HG03135 (cell line): ENCODE results near the gene WFDC9.
"Not testable (repeated sequence)": the region's sequence is repeated elsewhere in the genome, so short reads cannot be mapped to it uniquely, and the experiment has no call there.

Experiments
- ATAC-seq: cut with Tn5 transposase; IDR thresholded peaks from one replicate; pipeline ENCODE4 v1.9.1; 2021; ENCODE audit warnings: mild to moderate bottlenecking, moderate library complexity; ENCODE audit not compliant: unreplicated experiment

Gene WFDC9

DNA sequence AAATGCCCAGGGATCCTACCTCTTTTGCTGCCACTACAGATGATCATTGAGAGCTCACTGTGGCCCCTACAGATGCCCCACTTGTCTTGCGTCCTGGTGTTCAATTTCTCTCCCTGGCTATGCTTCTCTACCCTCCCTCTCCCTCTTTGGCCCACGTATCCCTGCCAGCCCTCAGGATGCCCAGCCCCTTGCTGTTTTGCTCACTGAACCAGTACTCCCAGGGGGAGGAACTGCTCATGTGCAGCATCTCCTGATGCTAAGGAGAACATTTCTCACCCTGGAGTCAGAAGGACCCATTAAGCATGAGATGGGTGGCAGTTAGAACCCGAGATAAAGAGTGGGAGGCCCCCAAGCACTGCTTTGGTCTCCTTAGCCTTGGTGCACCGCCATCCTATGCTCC, at the start of gene WFDC9:
Gene WFDC9, minus strand, starts transcription at position 101 of the 400 bp plus-strand sequence. CDS start 21,103 bp downstream, outside the sequence.
- no peak for ATAC-seq

GRCh38 chr20:45679650-45680049, 48.6 kb upstream of the WFDC9 start:
- no peak for ATAC-seq

- no peak for ATAC-seq
Observed at GRCh38 chr20:45672765-45673164, 41.7 kb upstream of the WFDC9 start.

DNA sequence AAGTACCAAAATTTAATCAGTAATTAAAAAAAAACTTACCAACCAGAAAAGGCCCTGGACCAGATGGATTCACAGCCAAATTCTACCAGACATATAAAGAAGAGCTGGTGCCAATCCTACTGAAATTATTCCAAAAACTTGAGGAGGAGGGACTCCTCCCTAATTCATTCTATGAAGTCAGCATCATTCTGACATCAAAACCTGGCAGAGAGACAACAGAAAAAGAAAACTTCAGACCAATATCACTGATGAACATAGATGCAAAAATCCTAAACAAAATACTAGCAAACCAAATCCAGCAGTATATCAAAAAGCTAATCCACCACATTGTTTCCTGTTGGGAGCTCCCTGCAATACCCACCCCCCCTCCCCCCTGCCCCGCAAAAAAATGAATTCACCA, 39.1 kb upstream of the WFDC9 start, which contains the start of gene WFDC11:
Gene WFDC11, minus strand, starts transcription at position 101 of the 400 bp plus-strand sequence. CDS start 19,639 bp downstream, outside the sequence.
- ATAC-seq, result no peak

DNA sequence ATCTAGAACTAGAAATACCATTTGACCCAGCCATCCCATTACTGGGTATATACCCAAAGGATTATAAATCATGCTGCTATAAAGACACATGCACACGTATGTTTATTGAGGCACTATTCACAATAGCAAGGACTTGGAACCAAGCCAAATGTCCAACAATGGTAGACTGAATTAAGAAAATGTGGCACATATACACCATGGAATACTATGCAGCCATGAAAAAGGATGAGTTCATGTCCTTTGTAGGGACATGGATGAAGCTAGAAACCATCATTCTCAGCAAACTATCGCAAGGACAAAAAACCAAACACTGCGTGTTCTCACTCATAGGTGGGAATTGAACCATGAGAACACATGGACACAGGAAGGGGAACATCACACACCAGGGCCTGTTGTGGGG, 26.0 kb upstream of the WFDC9 start:
- not testable (repeated sequence) for ATAC-seq

GRCh38 chr20:45651726-45652125, 20.6 kb upstream of the WFDC9 start:
- ATAC-seq, result not testable (repeated sequence)

DNA sequence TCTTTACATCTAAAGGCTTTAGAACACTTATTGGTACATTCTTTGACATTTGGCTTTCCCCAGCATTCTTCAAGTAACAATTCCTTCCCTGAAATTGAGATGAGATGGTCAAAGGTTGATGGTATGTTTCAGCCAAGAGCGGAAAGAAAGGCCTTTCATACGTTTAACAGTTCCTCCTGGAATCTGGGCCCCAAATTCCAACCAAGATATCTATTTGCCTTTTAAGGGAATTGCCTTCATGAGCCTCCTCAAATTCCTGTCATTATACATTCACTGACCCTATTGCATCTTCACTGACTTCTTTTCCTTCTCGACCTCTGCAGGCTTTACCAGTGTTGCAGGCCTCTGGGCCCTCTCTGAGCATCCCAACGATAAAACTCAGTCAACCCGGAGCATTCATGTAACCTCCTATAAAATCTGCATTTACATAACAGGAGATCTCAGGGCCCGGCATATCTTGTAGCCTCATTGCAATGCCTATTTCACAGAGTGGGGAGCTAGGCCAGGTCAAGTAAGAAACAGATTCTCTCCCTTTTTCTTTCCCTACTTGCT, 18.3 kb upstream of the WFDC9 start:
- ATAC-seq, result no peak

GRCh38 chr20:45647441-45648050, 16.5 kb upstream of the WFDC9 start:
- ATAC-seq, result no peak

DNA sequence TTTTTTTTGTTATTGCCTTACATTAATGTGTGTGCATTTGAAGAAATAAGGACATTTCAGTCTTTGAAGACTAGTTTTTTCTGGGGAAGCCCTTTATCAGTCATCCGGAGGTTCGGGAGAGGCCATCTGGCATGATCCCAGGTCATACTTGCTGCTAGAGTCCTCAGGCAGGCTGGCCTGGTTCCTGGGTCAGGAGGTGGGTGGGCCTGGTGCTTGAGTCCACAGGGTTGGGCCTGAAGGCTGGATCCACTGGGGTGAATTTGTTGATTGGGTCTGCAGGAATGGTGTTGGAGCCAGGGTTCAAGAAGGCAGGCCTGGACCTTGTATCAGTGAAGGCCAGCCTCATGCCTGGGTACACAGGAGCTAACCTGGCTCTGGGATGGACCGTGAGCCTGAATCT, 15.8 kb upstream of the WFDC9 start:
- no peak for ATAC-seq

GRCh38 chr20:45645869-45646268, 14.8 kb upstream of the WFDC9 start:
- not testable (repeated sequence) for ATAC-seq

DNA sequence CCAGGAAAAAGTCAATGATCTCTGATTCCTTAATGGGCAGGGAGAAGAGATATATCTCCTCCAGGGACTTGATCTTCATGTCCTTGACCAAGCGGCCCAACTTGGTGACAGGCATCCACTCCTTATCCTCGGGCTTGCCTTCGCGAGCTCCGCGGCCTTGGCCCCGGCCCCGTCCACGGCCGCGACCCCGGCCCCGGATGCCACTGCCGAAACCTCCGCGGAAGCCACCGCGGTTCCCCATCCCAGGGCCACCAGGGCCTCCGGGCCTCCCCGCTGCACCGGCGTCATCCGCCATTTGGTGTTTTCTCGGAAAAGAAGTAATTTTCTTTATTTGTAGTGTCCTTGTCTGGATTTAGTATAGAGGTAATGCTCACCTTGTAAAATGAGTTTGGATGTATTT, 10.0 kb upstream of the WFDC9 start:
- not testable (repeated sequence) for ATAC-seq

- no peak for ATAC-seq
Observed at GRCh38 chr20:45639687-45640086, 8.6 kb upstream of the WFDC9 start.

GRCh38 chr20:45636513-45636912, 5.4 kb upstream of the WFDC9 start:
- no peak for ATAC-seq

GRCh38 chr20:45630371-45630770, 713 bp downstream of the WFDC9 start:
- no peak for ATAC-seq

DNA sequence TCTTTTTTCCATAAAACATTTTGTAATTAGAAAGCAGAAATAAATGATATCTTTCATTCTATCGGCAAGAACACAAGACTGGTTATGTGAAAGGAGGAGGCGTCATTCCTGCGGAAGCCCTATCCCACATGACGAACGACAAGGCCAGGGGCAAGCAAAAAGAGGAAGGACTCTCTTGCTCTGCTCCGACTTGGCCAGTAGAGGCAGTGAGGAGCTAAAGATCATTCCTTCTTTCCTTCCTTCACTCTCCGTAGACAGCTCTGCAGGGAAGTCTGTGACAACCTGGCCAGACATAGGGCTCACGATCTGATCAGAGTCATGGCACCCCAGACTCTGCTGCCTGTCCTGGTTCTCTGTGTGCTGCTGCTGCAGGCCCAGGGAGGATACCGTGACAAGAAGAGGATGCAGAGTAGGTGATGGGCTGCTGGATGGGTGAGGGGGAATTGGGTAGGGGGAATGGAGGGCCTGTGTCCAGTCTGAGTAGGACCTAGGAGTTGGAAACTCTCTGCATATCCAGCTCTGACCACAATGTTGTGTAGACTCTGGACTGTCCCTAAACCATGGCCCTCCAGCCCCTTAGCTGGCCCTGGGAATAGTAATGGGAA, 1.5 kb downstream of the WFDC9 start, which contains the start of gene WFDC10A:
Gene WFDC10A, plus strand, starts transcription at position 244 of the 605 bp plus-strand sequence. Its CDS starts 75 bp downstream, at position 319.
- no peak for ATAC-seq

GRCh38 chr20:45626540-45626939, 4.5 kb downstream of the WFDC9 start:
- no peak for ATAC-seq

GRCh38 chr20:45621593-45621992, 9.5 kb downstream of the WFDC9 start:
- no peak for ATAC-seq

GRCh38 chr20:45617591-45617990, 13.5 kb downstream of the WFDC9 start:
- no peak for ATAC-seq

DNA sequence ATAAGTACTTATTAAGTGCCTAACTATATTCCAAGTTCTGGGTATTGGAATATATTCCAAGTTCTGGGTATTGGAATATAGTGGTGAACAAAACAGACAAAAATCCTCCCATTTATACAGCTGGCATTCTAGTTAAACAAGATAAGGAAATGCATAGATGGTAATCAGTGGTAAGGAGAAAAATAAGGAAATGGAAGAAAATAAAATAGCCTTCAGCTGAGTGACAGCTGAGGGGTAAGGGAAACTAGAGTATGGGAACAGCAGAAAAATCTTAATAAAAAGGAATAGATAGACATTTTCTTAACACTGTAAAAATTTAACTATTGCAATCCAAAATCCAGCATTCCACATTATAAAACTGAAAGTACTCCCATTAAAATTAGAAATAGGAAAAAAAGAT, 18.8 kb downstream of the WFDC9 start:
- ATAC-seq, result no peak

DNA sequence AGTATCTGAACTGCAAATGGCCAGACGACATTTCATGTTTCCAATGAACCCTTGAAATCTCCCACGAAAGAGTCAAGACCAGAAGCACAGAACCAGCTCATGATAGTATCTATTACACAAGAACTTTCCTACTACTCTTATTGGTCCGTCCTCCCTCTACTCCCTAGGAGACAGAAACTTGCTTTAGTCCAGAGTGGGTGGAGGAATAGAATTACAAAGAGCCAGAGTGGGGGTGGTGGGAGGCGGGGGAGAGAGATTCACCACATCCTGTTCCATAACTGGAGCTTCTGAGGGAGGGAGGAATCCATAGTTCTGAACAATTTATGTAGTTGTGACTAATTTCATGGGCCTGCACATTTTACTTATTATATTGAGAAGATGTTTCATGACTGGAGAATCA, 20.0 kb downstream of the WFDC9 start:
- ATAC-seq, result no peak

- ATAC-seq, result no peak
Observed at GRCh38 chr20:45607810-45608209, 23.3 kb downstream of the WFDC9 start.

- no peak for ATAC-seq
Observed at GRCh38 chr20:45595235-45595634, 35.8 kb downstream of the WFDC9 start.
